H1 (cell line): ENCODE data around the gene ANKRD24.

ENCODE experiments used
- CTCF ChIP-seq, 3 experiments: IDR thresholded peaks; 1 replicate in 2 of 3; 2 replicates in 1 of 3; pipeline versions ENCODE4 v1.5.1 to v1.6.1; 2011; ENCODE audit warnings: low read length in 3 of 3, mild to moderate bottlenecking in 3 of 3, inconsistent platforms in 2 of 3, low read depth in 1 of 3, moderate library complexity in 1 of 3; ENCODE audit not compliant: insufficient read depth in 1 of 3; ENCODE audit errors: control extremely low read depth in 1 of 3
- MAFK ChIP-seq: IDR thresholded peaks from 2 replicates; pipeline ENCODE4 v1.6.1; 2012; ENCODE audit warnings: low read depth, mild to moderate bottlenecking, improper control_type of control experiment, low read length
- MAX ChIP-seq: IDR thresholded peaks from 2 replicates; pipeline ENCODE4 v1.6.1; 2012; ENCODE audit warnings: inconsistent platforms
- NANOG ChIP-seq: IDR thresholded peaks from 2 replicates; pipeline ENCODE4 v1.6.1; 2011; ENCODE audit warnings: low read length, low read depth, mild to moderate bottlenecking, inconsistent platforms; ENCODE audit not compliant: insufficient read depth, poor library complexity, severe bottlenecking
- SIN3A ChIP-seq, 2 experiments: IDR thresholded peaks in 1 of 2; conservative IDR thresholded peaks in 1 of 2; 2 replicates each; pipeline ENCODE4 v1.6.1; 2011 to 2012; ENCODE audit warnings: low read length in 2 of 2, improper control_type of control experiment in 1 of 2, low read depth in 1 of 2, mild to moderate bottlenecking in 1 of 2
- TBP ChIP-seq: IDR thresholded peaks from 2 replicates; pipeline ENCODE4 v1.6.1; 2011; ENCODE audit warnings: low read depth, low read length, improper control_type of control experiment
- ZNF274 ChIP-seq: IDR thresholded peaks from 2 replicates; pipeline ENCODE4 v1.7.0; 2012; ENCODE audit warnings: low read length, borderline replicate concordance; ENCODE audit errors: extremely low read depth

GRCh38 chr19:4189641-4190040, 7.2 kb downstream of the ANKRD24 start:
- TF ChIP-seq ZNF274 = no peak
- TF ChIP-seq SIN3A (conservative IDR thresholded peaks at IDR 0.05 in 1 of 2, IDR thresholded peaks at IDR 0.05 in 1 of 2; ENCODE audit: low read depth in 1 of 2, low read length in 2 of 2) = no peak
- no peak for TF ChIP-seq MAX
- TF ChIP-seq CTCF (IDR thresholded peaks at IDR 0.05; ENCODE audit: control extremely low read depth in 1 of 3, insufficient read depth in 1 of 3, low read depth in 1 of 3, low read length in 3 of 3) = no peak
- TF ChIP-seq NANOG = no peak
- no peak for TF ChIP-seq TBP
- no peak for TF ChIP-seq MAFK
